AG04449 (cell line): ENCODE results near the gene CFAP92.
"Not testable (repeated sequence)": the region's sequence is repeated elsewhere in the genome, so short reads cannot be mapped to it uniquely, and the experiment has no call there.

ENCODE experiments used
- CTCF ChIA-PET: fragments of 350-600 bp; formaldehyde crosslinking; extraction: SDS; loops from one replicate; lab custom pipeline; 2021; ENCODE audit warnings: antibody characterized with exemption; lab: Yijun Ruan, JAX
- POLR2A ChIA-PET: fragments of 400-600, 350-600 bp; formaldehyde crosslinking; extraction: SDS; loops from one replicate; lab custom pipeline; 2020; ENCODE audit warnings: antibody characterized with exemption, inconsistent platforms; lab: Yijun Ruan, JAX
- DNase-seq: peaks from one replicate; pipeline ENCODE4 v3.0.0-alpha.2; 2010; ENCODE audit warnings: low read depth, low spot score
- H3K4me3 ChIP-seq: 2 replicates; pipeline ENCODE4 v1.5.1; 2011; ENCODE audit warnings: low read depth, mild to moderate bottlenecking, control low read depth, low read length
- CTCF ChIP-seq: IDR thresholded peaks from one replicate; pipeline ENCODE4 v1.5.1; 2011; ENCODE audit warnings: mild to moderate bottlenecking, moderate library complexity, low read length, control low read depth, inconsistent platforms; ENCODE audit not compliant: insufficient read depth; ENCODE audit errors: missing control alignments

CFAP92 gene

DNA sequence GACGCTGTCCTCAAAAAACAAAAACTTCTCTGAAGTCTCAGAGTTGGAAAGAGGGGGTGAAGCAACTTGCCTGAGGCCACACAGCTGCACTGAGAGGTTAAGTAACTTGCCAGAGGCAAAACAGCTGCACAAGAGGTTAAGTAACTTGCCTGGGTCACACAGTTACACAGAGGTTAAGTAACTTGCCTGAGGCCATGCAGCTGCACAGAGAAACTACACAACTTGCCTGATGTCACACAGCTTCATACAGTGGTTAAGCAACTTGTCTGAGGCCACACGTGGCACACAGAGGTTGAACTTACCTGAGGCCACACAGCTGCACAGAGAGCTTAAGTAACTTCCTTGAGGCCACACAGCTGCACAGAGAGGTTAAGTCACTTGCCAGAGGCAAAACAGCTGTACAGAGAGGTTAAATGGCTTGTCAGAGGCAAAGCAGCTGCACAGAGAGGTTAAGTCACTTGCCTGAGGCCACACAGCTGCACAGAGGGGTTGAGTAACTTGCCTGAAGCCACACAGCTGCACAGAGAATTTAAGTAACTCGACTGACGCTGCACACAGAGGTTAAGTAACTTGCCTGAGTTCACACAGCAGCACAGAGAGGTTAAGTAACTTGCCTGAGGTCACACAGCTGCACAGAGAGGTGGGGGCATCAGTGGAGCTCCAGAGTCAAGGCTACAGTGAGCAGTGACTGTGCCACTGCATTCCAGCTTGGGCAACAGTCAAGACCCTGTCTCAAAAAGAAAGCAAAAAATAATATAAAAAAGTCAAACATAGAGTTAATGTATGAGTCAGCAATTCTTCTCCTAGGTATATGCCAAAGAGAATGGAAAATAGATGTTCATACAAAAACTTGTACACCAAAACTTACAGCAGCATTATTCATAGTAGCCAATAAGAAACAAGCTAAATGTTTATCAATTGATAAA, 126.4 kb downstream of the CFAP92 start:
- no peak for TF ChIP-seq CTCF
- ChIA-PET CTCF (interaction anchor here (1.0 to 2.8 kb wide), 5 partner anchors 18 to 250 kb away, joined by 3 to 12 read pairs (median 3); no protein-coding TSS in a partner anchor), POLR2A (no interaction called here)
- no peak for DNase-seq
- no peak overlapping the region for H3K4me3 ChIP-seq

- H3K4me3 ChIP-seq, DNase-seq, POLR2A ChIA-PET: not testable (repeated sequence)
- CTCF ChIA-PET: interaction anchor here (1.1 to 1.5 kb wide), 2 partner anchors 10 to 256 kb away, joined by 3 to 5 read pairs; no protein-coding TSS in a partner anchor
Measured at GRCh38 chr3:128864849-128865804, 128.7 kb downstream of the CFAP92 start.

DNA sequence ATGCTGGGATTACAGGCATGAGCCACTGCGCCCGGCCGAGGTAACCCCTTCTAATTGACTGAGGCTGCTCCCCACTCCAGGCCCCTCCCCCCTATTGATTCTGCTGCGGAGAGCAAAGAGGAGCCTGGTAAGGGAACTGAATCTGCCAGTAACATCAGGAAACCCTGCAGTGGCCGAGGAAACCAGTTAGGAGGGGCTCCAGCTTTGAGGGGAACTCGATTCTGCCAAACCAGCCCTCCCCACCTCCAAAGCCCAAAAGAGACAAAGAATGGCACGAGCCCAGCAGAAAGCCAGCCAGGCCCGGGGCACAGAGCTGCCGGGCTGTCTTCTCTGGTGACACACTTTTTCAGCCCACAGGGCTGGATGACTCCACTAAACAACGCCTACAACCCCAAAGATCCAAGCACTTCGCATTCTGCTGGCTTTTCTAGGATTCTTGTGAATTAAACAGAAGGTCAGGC, 129.5 kb downstream of the CFAP92 start:
- CTCF ChIA-PET: interaction anchor here (1.0 to 2.3 kb wide), 2 partner anchors 19 to 69 kb away, joined by 3 to 7 read pairs; no protein-coding TSS in a partner anchor
- no peak overlapping the region for H3K4me3 ChIP-seq
- POLR2A ChIA-PET: no interaction called here
- no peak for DNase-seq
- no peak for TF ChIP-seq CTCF

DNA sequence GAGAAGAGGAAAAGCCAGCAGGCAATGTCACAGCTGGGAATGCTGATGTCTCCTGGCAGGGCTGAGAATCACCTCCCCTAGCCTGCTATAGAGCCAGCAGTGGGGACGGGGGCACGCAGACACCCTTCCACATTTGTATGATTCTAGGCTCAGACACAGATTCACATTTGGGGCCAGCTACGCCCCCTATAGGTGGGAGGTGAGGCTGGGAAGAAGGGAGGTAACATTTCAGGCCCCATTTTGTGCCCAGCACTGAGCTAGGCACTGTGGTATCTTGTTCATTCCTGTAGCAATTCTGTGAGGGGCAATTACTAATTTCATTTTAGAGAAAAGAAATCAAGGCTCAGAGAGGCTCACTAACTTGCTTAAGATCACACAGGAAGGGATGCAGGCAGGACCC, 130.3 kb downstream of the CFAP92 start:
- ChIA-PET POLR2A (no interaction called here), CTCF (interaction anchor here (1.0 to 2.3 kb wide), 3 partner anchors 11 to 68 kb away, joined by 3 to 7 read pairs (median 3); no protein-coding TSS in a partner anchor)
- DNase-seq: no peak
- TF ChIP-seq CTCF: peak; percentile 8
- no peak overlapping the region for H3K4me3 ChIP-seq

- no peak for TF ChIP-seq CTCF
- ChIA-PET CTCF (no interaction called here), POLR2A (no interaction called here)
- DNase-seq: no peak
- H3K4me3 ChIP-seq: no peak overlapping the region
Measured at GRCh38 chr3:128861491-128861890, 132.4 kb downstream of the CFAP92 start.
